Measurements from ENCODE around the gene FADS3.

- TF ChIP-seq POLR2A (IDR thresholded peaks at IDR 0.05), result no peak
- no peak for TF ChIP-seq CTCF (IDR thresholded peaks at IDR 0.05)
These were observed 10.1 kb upstream of the FADS3 start for GRCh38 chr11:61901397-61901796.

Measured in tibial nerve (tissue), 3 donors.